NB4 (cell line): ENCODE data around the gene IL1R2.

Experiments used
- MYC ChIP-seq: IDR thresholded peaks from 2 replicates; pipeline ENCODE4 v1.6.1; 2011; ENCODE audit warnings: low read depth, low read length
- POLR2A ChIP-seq: IDR thresholded peaks from 2 replicates; pipeline ENCODE4 v1.6.1; 2011; ENCODE audit warnings: mild to moderate bottlenecking; ENCODE audit not compliant: insufficient read length; ENCODE audit errors: extremely low read depth
- TF ChIP-seq, protein P1 (sequence below): IDR thresholded peaks from one replicate; pipeline ENCODE4 v1.5.1; 2012; ENCODE audit warnings: low read depth, low read length
- TF ChIP-seq, protein P2 (sequence below): IDR thresholded peaks from 2 replicates; pipeline ENCODE4 v1.6.1; 2011; ENCODE audit warnings: low read depth, low read length

DNA sequence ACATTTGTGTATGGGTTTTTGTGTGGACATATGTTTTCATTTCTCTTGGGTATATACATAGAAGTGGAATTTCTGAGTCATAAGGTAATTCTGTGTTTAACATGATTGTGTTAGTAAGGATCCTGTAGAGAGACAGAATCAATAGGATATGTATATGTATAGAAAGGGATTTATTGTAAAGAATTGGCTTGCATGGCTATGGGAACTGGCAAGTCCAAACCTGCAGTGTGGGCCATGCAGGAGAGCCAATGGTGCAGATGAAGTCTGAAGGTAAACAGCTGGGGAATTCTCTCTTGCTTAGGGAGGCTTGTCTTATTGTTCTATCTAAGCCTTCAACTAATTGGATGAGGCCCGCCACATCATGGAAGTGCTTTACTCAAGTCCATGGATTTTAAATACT lies 39.2 kb upstream of the IL1R2 start:
- no peak for TF ChIP-seq POLR2A
- TF ChIP-seq, protein P1, sequence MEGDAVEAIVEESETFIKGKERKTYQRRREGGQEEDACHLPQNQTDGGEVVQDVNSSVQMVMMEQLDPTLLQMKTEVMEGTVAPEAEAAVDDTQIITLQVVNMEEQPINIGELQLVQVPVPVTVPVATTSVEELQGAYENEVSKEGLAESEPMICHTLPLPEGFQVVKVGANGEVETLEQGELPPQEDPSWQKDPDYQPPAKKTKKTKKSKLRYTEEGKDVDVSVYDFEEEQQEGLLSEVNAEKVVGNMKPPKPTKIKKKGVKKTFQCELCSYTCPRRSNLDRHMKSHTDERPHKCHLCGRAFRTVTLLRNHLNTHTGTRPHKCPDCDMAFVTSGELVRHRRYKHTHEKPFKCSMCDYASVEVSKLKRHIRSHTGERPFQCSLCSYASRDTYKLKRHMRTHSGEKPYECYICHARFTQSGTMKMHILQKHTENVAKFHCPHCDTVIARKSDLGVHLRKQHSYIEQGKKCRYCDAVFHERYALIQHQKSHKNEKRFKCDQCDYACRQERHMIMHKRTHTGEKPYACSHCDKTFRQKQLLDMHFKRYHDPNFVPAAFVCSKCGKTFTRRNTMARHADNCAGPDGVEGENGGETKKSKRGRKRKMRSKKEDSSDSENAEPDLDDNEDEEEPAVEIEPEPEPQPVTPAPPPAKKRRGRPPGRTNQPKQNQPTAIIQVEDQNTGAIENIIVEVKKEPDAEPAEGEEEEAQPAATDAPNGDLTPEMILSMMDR = no peak
- no peak for TF ChIP-seq MYC
- TF ChIP-seq, protein P2, sequence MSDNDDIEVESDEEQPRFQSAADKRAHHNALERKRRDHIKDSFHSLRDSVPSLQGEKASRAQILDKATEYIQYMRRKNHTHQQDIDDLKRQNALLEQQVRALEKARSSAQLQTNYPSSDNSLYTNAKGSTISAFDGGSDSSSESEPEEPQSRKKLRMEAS = no peak
